OCI-LY7 (cell line): ENCODE data around the gene IFT88. TPM values are rescaled to one million over a fixed set of nuclear protein-coding genes. Genes with fewer than 3 reads are reported as not detected.

ENCODE experiments used
- BruUV-seq: library from RNA; stranded (reverse); fragments of 400-500 nt; replicated peaks from 2 replicates; lab custom pipeline; 2021; lab: Mats Ljungman, UMichigan
- CTCF ChIA-PET: fragments of 300-600 bp; sonication (Branson Sonifier 250); formaldehyde crosslinking; loops from one replicate; lab custom pipeline; 2022; ENCODE audit warnings: antibody characterized with exemption; ENCODE audit not compliant: unreplicated experiment; lab: Charles Lee
- POLR2A ChIA-PET: fragments of 300-600 bp; sonication (Branson Sonifier 250); formaldehyde crosslinking; loops from one replicate; lab custom pipeline; 2022; ENCODE audit warnings: antibody characterized with exemption; lab: Charles Lee
- DNase-seq: peaks from one replicate; pipeline ENCODE4 v3.0.0-alpha.2; 2015; ENCODE audit warnings: low spot score
- H2AFZ ChIP-seq: fragments of 200-600 bp; sonication (generic), shearing (Covaris generic); 2 replicates; pipeline ENCODE4 v1.6.1; 2014; ENCODE audit warnings: mild to moderate bottlenecking, antibody characterized with exemption, low read length, moderate library complexity
- H3K27ac ChIP-seq: fragments of 200-600 bp; sonication (generic); 2 replicates; pipeline ENCODE4 v1.5.1; 2014; ENCODE audit warnings: mixed run types, low read depth, mild to moderate bottlenecking, moderate library complexity, low read length, inconsistent platforms; ENCODE audit not compliant: poor library complexity, severe bottlenecking
- H3K36me3 ChIP-seq: fragments of 200-600 bp; sonication (generic); 2 replicates; pipeline ENCODE4 v1.6.1; 2014; ENCODE audit warnings: mild to moderate bottlenecking, antibody characterized with exemption, low read length, moderate library complexity, mixed read lengths; ENCODE audit not compliant: insufficient read depth
- H3K4me1 ChIP-seq: fragments of 200-600 bp; sonication (generic); 2 replicates; pipeline ENCODE4 v1.5.1; 2014; ENCODE audit warnings: mild to moderate bottlenecking, low read length; ENCODE audit not compliant: insufficient read depth, poor library complexity, severe bottlenecking
- H3K4me2 ChIP-seq: fragments of 200-600 bp; sonication (generic); 2 replicates; pipeline ENCODE4 v1.6.1; 2014; ENCODE audit warnings: mild to moderate bottlenecking, low read length
- H3K4me3 ChIP-seq: fragments of 200-600 bp; sonication (generic); 2 replicates; pipeline ENCODE4 v1.5.1; 2014; ENCODE audit warnings: mild to moderate bottlenecking, low read depth, low read length; ENCODE audit not compliant: poor library complexity, severe bottlenecking
- H3K79me2 ChIP-seq: fragments of 200-600 bp; sonication (generic); 2 replicates; pipeline ENCODE4 v1.6.1; 2016; ENCODE audit warnings: low read depth, mild to moderate bottlenecking, low read length, moderate library complexity, mixed read lengths; ENCODE audit not compliant: insufficient read depth
- H3K9me2 ChIP-seq: fragments of 200-600 bp; sonication (generic); 2 replicates; pipeline ENCODE4 v1.6.1; 2016; ENCODE audit warnings: mild to moderate bottlenecking, low read length, mixed read lengths; ENCODE audit not compliant: insufficient read depth
- H3K9me3 ChIP-seq: fragments of 200-600 bp; sonication (generic); 2 replicates; pipeline ENCODE4 v1.6.1; 2014; ENCODE audit warnings: mild to moderate bottlenecking, mixed run types, low read length, mixed read lengths
- H4K20me1 ChIP-seq: fragments of 200-600 bp; sonication (generic); 2 replicates; pipeline ENCODE4 v1.6.1; 2014; ENCODE audit warnings: mild to moderate bottlenecking, antibody characterized with exemption, low read length, moderate library complexity, mixed read lengths; ENCODE audit not compliant: insufficient read depth
- CTCF ChIP-seq: fragments of 200-600 bp; sonication (generic); conservative IDR thresholded peaks from 2 replicates; pipeline ENCODE4 v1.5.1; 2014; ENCODE audit warnings: mild to moderate bottlenecking, antibody characterized with exemption, low read length, moderate library complexity, mixed read lengths
- EZH2phosphoT487 ChIP-seq: fragments of 200-600 bp; sonication (generic); IDR thresholded peaks from 2 replicates; pipeline ENCODE4 v1.6.1; 2018; ENCODE audit warnings: low read depth, borderline replicate concordance, mild to moderate bottlenecking, mixed run types, antibody characterized with exemption, low read length, moderate library complexity, mixed read lengths
- intact Hi-C: fragments of 100-400 bp; cut with micrococcal nuclease; formaldehyde crosslinking; loops from one replicate; pipeline ENCODE4 v1.10.0; 2022; ENCODE audit not compliant: unreplicated experiment
- total RNA-seq, 2 experiments: library from RNA; depleted of rRNA in 1 of 2; stranded (reverse); fragments of >200 nt in 1 of 2; shearing (Covaris generic) in 1 of 2; gene quantifications; 2 replicates each; pipeline ENCODE4 v1.2.3, GENCODE V29; 2014 to 2022

Gene IFT88
- total RNA-seq, 2 experiments from 2014 or later, result 6.1 to 6.9 TPM

DNA sequence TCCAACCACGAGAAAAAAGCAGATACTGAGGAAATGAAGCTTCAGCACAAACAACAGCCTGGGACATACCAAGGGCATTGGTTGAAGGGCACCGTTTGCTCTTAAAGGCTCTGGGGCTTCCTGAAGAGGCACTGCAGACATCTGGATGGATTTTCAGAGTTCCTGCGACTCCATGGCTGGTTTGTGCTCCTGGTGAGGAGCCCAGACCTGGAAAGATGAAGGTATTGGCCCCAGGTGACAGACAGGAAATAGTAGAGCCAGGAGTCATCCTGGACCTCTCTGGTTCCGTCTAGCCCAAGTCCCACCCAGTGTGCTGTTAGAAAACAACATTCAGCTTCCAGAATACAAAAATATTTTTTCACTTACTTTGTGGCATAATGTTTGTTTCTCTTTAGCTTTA lies 142.8 kb downstream of the IFT88 start:
- Histone ChIP-seq H2AFZ (no peak overlapping the region), H3K9me3 (no peaks in the 10 kb centered on the region), H3K9me2 (no peaks in the 10 kb centered on the region), H3K36me3 (no peaks in the 10 kb centered on the region), H3K79me2 (no peaks in the 10 kb centered on the region), H4K20me1 (no peaks in the 10 kb centered on the region), H3K4me3 (no peak overlapping the region), H3K4me2 (no peak overlapping the region), H3K27ac (no peak overlapping the region), H3K4me1 (no peaks in the 10 kb centered on the region)
- intact Hi-C loops, result loop anchor here (10.0 kb wide), 1 partner anchor 195 kb away; the partner anchor contains the start of gene XPO4
- ChIA-PET POLR2A (interaction anchor here (0.7 kb wide), 1 partner anchor 40 kb away, joined by 6 read pairs; no protein-coding TSS in a partner anchor), CTCF (no interaction called here)
- DNase-seq, result no peak
- BruUV-seq, result no TSS peak
- TF ChIP-seq EZH2phosphoT487, result no peak
- no peak for TF ChIP-seq CTCF

- ChIA-PET CTCF (interaction anchor here (0.6 kb wide), 1 partner anchor 193 kb away, joined by 3 read pairs; no protein-coding TSS in a partner anchor), POLR2A (interaction anchor here (0.5 kb wide), 1 partner anchor 233 kb away, joined by 5 read pairs; no protein-coding TSS in a partner anchor)
- Histone ChIP-seq H3K27ac (no peak overlapping the region), H3K4me2 (no peak overlapping the region), H3K36me3 (no peaks in the 10 kb centered on the region), H3K9me2 (no peaks in the 10 kb centered on the region), H3K4me1 (no peaks in the 10 kb centered on the region), H3K4me3 (no peak overlapping the region), H4K20me1 (no peaks in the 10 kb centered on the region), H2AFZ (no peak overlapping the region), H3K79me2 (no peaks in the 10 kb centered on the region), H3K9me3 (no peaks in the 10 kb centered on the region)
- TF ChIP-seq EZH2phosphoT487 (no peak), CTCF (no peak)
- intact Hi-C loops, result loop anchor here (2.0 kb wide), 1 partner anchor 213 kb away; no protein-coding TSS in a partner anchor
- no TSS peak for BruUV-seq
- DNase-seq, result no peak
Measured at GRCh38 chr13:20711301-20712044, 144.5 kb downstream of the IFT88 start.

DNA sequence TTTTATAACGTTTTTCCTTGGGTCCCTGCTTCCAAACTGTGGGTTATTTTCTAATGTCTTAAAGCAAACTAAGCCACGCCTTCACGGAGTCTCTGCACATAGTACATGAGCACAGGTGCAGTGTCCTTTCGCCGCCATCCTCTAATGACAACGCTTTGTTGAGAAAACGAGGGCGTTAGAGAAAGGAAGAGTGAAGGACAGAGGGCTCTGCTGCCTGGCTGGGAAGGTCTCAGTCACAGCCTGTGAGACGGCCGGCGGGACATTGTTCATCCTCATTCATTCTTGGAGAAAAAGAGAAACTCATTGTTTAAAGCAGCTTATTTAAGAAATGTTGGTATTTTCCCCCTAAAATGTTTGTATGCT lies 146.0 kb downstream of the IFT88 start:
- Histone ChIP-seq H3K9me2 (no peaks in the 10 kb centered on the region), H2AFZ (no peak overlapping the region), H3K9me3 (no peaks in the 10 kb centered on the region), H3K4me2 (no peak overlapping the region), H4K20me1 (no peaks in the 10 kb centered on the region), H3K4me1 (no peaks in the 10 kb centered on the region), H3K36me3 (no peaks in the 10 kb centered on the region), H3K79me2 (no peaks in the 10 kb centered on the region), H3K27ac (no peak overlapping the region), H3K4me3 (no peak overlapping the region)
- intact Hi-C loops, result loop anchor here (2.0 kb wide), 1 partner anchor 212 kb away; no protein-coding TSS in a partner anchor
- POLR2A ChIA-PET, result no interaction called here
- no peak for DNase-seq
- no peak for TF ChIP-seq CTCF
- no peak for TF ChIP-seq EZH2phosphoT487
- BruUV-seq, result no TSS peak
- CTCF ChIA-PET, result no interaction called here
